Right ventricle myocardium superior (tissue), 1 donor: ENCODE results near the gene RBM33. TPM values are rescaled to one million over a fixed set of nuclear protein-coding genes. Genes with fewer than 3 reads are reported as not detected.

Experiments used
- total RNA-seq: library from RNA; stranded (reverse); fragmentation: NEBNext Ultra II Directional; extraction: Animal tissue kit (Norgen Biotek cat#: 25700); gene quantifications from one replicate; pipeline ENCODE4 v1.2.1, GENCODE V29; 2021
- donor health status: DM: no; HTN: yes; CAD: no; lungs with severe emphysema.

RBM33 gene
- total RNA-seq, 1 donor from 2014 or later, result 32.8 TPM

Other genes starting within 250 kb of the RBM33 start
- gene EN2, start 186.5 kb upstream of the RBM33 start, total RNA-seq, result 0.11 TPM
- gene CNPY1, start 98.1 kb upstream of the RBM33 start, total RNA-seq, result not detected
- gene SHH, start 167.8 kb downstream of the RBM33 start, total RNA-seq, result not detected